GM12875 (cell line): ENCODE results near the gene EP300.
"Not testable (repeated sequence)": the region's sequence is repeated elsewhere in the genome, so short reads cannot be mapped to it uniquely, and the experiment has no call there.

ENCODE experiments used
- H3K4me3 ChIP-seq: one replicate; pipeline ENCODE4 v1.5.1; 2011; ENCODE audit warnings: low read depth, low read length, control low read depth
- TF ChIP-seq, protein P1 (sequence below): IDR thresholded peaks from 2 replicates; pipeline ENCODE4 v1.5.1; 2011; ENCODE audit warnings: low read depth, mild to moderate bottlenecking, control low read depth, inconsistent platforms, low read length, moderate library complexity, borderline replicate concordance; ENCODE audit not compliant: insufficient read depth

The EP300 gene

GRCh38 chr22:41052661-41053490 is 39.5 kb upstream of the EP300 start:
- TF ChIP-seq, protein P1, sequence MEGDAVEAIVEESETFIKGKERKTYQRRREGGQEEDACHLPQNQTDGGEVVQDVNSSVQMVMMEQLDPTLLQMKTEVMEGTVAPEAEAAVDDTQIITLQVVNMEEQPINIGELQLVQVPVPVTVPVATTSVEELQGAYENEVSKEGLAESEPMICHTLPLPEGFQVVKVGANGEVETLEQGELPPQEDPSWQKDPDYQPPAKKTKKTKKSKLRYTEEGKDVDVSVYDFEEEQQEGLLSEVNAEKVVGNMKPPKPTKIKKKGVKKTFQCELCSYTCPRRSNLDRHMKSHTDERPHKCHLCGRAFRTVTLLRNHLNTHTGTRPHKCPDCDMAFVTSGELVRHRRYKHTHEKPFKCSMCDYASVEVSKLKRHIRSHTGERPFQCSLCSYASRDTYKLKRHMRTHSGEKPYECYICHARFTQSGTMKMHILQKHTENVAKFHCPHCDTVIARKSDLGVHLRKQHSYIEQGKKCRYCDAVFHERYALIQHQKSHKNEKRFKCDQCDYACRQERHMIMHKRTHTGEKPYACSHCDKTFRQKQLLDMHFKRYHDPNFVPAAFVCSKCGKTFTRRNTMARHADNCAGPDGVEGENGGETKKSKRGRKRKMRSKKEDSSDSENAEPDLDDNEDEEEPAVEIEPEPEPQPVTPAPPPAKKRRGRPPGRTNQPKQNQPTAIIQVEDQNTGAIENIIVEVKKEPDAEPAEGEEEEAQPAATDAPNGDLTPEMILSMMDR = no peak
- H3K4me3 ChIP-seq = no peak overlapping the region

DNA sequence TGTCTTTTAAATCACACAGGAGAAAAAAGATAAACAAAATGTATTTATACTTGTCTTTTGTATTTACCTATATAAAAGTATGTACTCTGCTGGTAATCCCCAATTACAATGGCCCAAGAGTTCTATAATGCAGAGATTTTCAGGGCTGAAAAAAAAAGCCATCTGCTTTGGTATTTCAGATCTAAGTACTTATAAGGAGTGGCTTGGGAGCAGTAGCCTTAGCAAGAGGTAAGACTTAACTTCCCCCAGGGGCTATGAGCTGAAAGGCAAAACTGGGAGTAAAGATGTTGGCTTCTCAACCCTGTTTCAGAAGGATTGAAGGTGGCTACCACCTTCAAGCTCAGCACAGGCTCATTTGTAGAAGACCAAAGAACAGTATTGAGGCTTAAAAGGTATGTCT is 35.3 kb upstream of the EP300 start:
- TF ChIP-seq, protein P1 = no peak

GRCh38 chr22:41062146-41062545 is 30.2 kb upstream of the EP300 start:
- TF ChIP-seq, protein P1 = no peak
- H3K4me3 ChIP-seq = no peak overlapping the region

More for the DNA sequence above, 35.3 kb upstream of the EP300 start:
- no peak overlapping the region for H3K4me3 ChIP-seq

DNA sequence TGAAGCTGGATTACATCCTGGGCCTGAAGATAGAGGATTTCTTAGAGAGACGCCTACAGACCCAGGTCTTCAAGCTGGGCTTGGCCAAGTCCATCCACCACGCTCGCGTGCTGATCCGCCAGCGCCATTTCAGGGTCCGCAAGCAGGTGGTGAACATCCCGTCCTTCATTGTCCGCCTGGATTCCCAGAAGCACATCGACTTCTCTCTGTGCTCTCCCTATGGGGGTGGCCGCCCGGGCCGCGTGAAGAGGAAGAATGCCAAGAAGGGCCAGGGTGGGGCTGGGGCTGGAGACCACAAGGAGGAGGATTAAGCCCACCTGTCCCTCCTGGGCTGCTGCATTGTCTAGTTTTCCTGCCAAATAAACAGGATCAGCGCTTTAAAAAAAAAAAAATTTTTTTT is 28.1 kb upstream of the EP300 start:
- not testable (repeated sequence) for H3K4me3 ChIP-seq

GRCh38 chr22:41066341-41066740 is 26.1 kb upstream of the EP300 start:
- H3K4me3 ChIP-seq = not testable (repeated sequence)

DNA sequence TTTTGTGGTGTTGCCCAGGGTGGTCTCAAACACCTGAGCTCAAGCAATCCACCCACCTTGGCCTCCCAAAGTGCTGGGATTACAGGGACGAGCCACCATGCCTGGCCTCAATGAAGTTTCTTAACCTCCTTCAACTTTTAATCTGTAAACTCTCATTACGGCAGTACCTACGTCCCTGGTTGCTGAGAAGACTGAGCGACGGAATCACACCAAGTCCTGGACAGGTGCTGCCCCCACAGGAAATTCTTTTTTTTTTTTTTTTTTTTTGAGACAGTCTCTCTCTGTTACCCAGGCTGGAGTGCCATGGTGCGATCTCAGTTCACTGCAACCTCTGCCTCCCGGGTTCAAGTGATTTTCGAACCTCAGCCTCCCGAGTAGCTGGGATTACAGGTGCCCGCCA is 24.4 kb upstream of the EP300 start:
- H3K4me3 ChIP-seq = not testable (repeated sequence)

GRCh38 chr22:41070665-41071331 is 21.6 kb upstream of the EP300 start:
- H3K4me3 ChIP-seq = no peak overlapping the region
- TF ChIP-seq, protein P1 = no peak

- TF ChIP-seq, protein P1 = no peak
- H3K4me3 ChIP-seq = no peak overlapping the region
Observed at GRCh38 chr22:41074061-41074460, 18.3 kb upstream of the EP300 start.
